WTC11 (cell line): ENCODE measurements around the gene ARHGAP4. TPM values are rescaled to one million over a fixed set of nuclear protein-coding genes. Genes with fewer than 3 reads are reported as not detected.

Experiments used
- ATAC-seq: fragments of 200-7000 bp; cut with Tn5 transposase; 2 replicates; pipeline ENCODE4 v1.10.0; 2021; ENCODE audit warnings: mild to moderate bottlenecking, moderate library complexity
- CTCF ChIA-PET: fragments of 300-600 bp; sonication (Branson Sonifier 250); formaldehyde crosslinking; loops from one replicate; lab custom pipeline; 2021; ENCODE audit warnings: antibody characterized with exemption; lab: Charles Lee
- POLR2A ChIA-PET: fragments of 350-600 bp; sonication (Branson Sonifier 250); formaldehyde crosslinking; loops from one replicate; lab custom pipeline; 2021; ENCODE audit warnings: antibody characterized with exemption; lab: Charles Lee
- DNase-seq: peaks from one replicate; pipeline ENCODE4 v3.0.0; 2021; ENCODE audit warnings: low spot score
- H3K27ac Mint-ChIP-seq: 2 replicates; pipeline ENCODE4 v1.8.0; 2021; ENCODE audit warnings: mixed read lengths
- H3K27me3 Mint-ChIP-seq: 2 replicates; pipeline ENCODE4 v1.8.0; 2021; ENCODE audit warnings: low read depth, mild to moderate bottlenecking, moderate library complexity, mixed read lengths
- H3K36me3 Mint-ChIP-seq: 2 replicates; pipeline ENCODE4 v1.8.0; 2021; ENCODE audit warnings: mixed read lengths
- H3K4me1 Mint-ChIP-seq: 2 replicates; pipeline ENCODE4 v1.8.0; 2022; ENCODE audit warnings: mixed read lengths
- H3K4me3 Mint-ChIP-seq: 2 replicates; pipeline ENCODE4 v1.8.0; 2021; ENCODE audit warnings: mild to moderate bottlenecking, moderate library complexity, mixed read lengths
- H3K9me3 Mint-ChIP-seq: 2 replicates; pipeline ENCODE4 v1.8.0; 2021; ENCODE audit warnings: mixed read lengths
- AFF4 ChIP-seq: sonication (generic); formaldehyde crosslinking; IDR thresholded peaks from 2 replicates; pipeline ENCODE4 v1.8.1; 2023; ENCODE audit warnings: mild to moderate bottlenecking, missing genetic modification reagents, borderline replicate concordance
- ARID4B ChIP-seq: sonication (generic); formaldehyde crosslinking; IDR thresholded peaks from 2 replicates; pipeline ENCODE4 v1.8.0; 2023; ENCODE audit warnings: missing genetic modification reagents, mild to moderate bottlenecking, borderline replicate concordance
- CDX4 ChIP-seq: fragments of 250-450 bp; sonication (Bioruptor Pico); IDR thresholded peaks from 2 replicates; pipeline ENCODE4 v1.9.0; 2021; ENCODE audit warnings: moderate library complexity, mild to moderate bottlenecking, inconsistent platforms, borderline replicate concordance
- E2F1 ChIP-seq: sonication (generic); formaldehyde crosslinking; IDR thresholded peaks from 2 replicates; pipeline ENCODE4 v1.8.0; 2022; ENCODE audit warnings: mild to moderate bottlenecking, missing genetic modification reagents
- ERG ChIP-seq: fragments of 250-450 bp; sonication (Bioruptor Pico); IDR thresholded peaks from 2 replicates; pipeline ENCODE4 v1.8.0; 2021; ENCODE audit warnings: mild to moderate bottlenecking
- ESRRA ChIP-seq: sonication (generic); formaldehyde crosslinking; IDR thresholded peaks from 2 replicates; pipeline ENCODE4 v1.8.1; 2022; ENCODE audit warnings: mild to moderate bottlenecking, missing genetic modification reagents, borderline replicate concordance
- GABPB1 ChIP-seq: sonication (generic); formaldehyde crosslinking; IDR thresholded peaks from 2 replicates; pipeline ENCODE4 v1.8.1; 2023; ENCODE audit warnings: mild to moderate bottlenecking, missing genetic modification reagents
- NFATC4 ChIP-seq: fragments of 250-450 bp; sonication (Bioruptor Pico); IDR thresholded peaks from 2 replicates; pipeline ENCODE4 v1.9.0; 2021; ENCODE audit warnings: mild to moderate bottlenecking
- NFE2L1 ChIP-seq: sonication (generic); formaldehyde crosslinking; IDR thresholded peaks from 2 replicates; pipeline ENCODE4 v1.8.1; 2023; ENCODE audit warnings: missing genetic modification reagents
- SMAD3 ChIP-seq: sonication (generic); formaldehyde crosslinking; IDR thresholded peaks from 2 replicates; pipeline ENCODE4 v1.8.0; 2022; ENCODE audit warnings: missing genetic modification reagents, mild to moderate bottlenecking, borderline replicate concordance
- SMAD4 ChIP-seq: sonication (generic); formaldehyde crosslinking; IDR thresholded peaks from 2 replicates; pipeline ENCODE4 v1.8.0; 2022; ENCODE audit warnings: mild to moderate bottlenecking, missing genetic modification reagents
- SOX15 ChIP-seq: fragments of 250-450 bp; sonication (Bioruptor Pico); IDR thresholded peaks from 2 replicates; pipeline ENCODE4 v1.9.0; 2021; ENCODE audit warnings: mild to moderate bottlenecking
- TEAD1 ChIP-seq: sonication (generic); formaldehyde crosslinking; IDR thresholded peaks from 2 replicates; pipeline ENCODE4 v1.8.0; 2022; ENCODE audit warnings: mild to moderate bottlenecking, missing genetic modification reagents
- TEAD4 ChIP-seq: sonication (generic); formaldehyde crosslinking; IDR thresholded peaks from 2 replicates; pipeline ENCODE4 v1.8.0; 2022; ENCODE audit warnings: mild to moderate bottlenecking, missing genetic modification reagents
- USF2 ChIP-seq: sonication (generic); formaldehyde crosslinking; IDR thresholded peaks from 2 replicates; pipeline ENCODE4 v1.8.1; 2023; ENCODE audit warnings: mild to moderate bottlenecking, missing genetic modification reagents, moderate library complexity
- ZNF219 ChIP-seq: sonication (generic); formaldehyde crosslinking; IDR thresholded peaks from 2 replicates; pipeline ENCODE4 v1.8.0; 2023; ENCODE audit warnings: missing genetic modification reagents, mild to moderate bottlenecking, borderline replicate concordance
- ZNF232 ChIP-seq: sonication (generic); formaldehyde crosslinking; IDR thresholded peaks from 2 replicates; pipeline ENCODE4 v1.8.0; 2022; ENCODE audit warnings: mild to moderate bottlenecking, missing genetic modification reagents
- ZNF281 ChIP-seq: sonication (generic); formaldehyde crosslinking; IDR thresholded peaks from 2 replicates; pipeline ENCODE4 v1.8.0; 2023; ENCODE audit warnings: mild to moderate bottlenecking, missing genetic modification reagents
- total RNA-seq: library from RNA; stranded (reverse); gene quantifications from 3 replicates; pipeline ENCODE4 v1.2.3, GENCODE V29; 2021

Gene ARHGAP4
- total RNA-seq, 1 experiment from 2014 or later: 52.1 TPM

- TF ChIP-seq ZNF281 (CRISPR knock-in tag): no peak
- no peak for TF ChIP-seq ARID4B (CRISPR knock-in tag)
- TF ChIP-seq ERG (CRISPR knock-in tag): no peak
- TF ChIP-seq, all 79 proteins: peak for 0
Measured at GRCh38 chrX:153867671-153868070, 58.4 kb downstream of the ARHGAP4 start (continued).

GRCh38 chrX:153867139-153867538 lies 58.9 kb downstream of the ARHGAP4 start:
- Mint-ChIP-seq H3K4me3 (no peak overlapping the region), H3K27me3 (no peaks in the 10 kb centered on the region), H3K9me3 (no peaks in the 10 kb centered on the region), H3K4me1 (peaks cover 9% of the 10 kb centered on the region; the same call in 1 of the 2 replicates), H3K27ac (no peak overlapping the region), H3K36me3 (peaks cover 7% of the 10 kb centered on the region)
- no peak for ATAC-seq
- DNase-seq: no peak
- CTCF ChIA-PET: no interaction called here
- POLR2A ChIA-PET: no interaction called here
- no peak for TF ChIP-seq SMAD4
- no peak for TF ChIP-seq GABPB1 (CRISPR knock-in tag)
- TF ChIP-seq E2F1 (CRISPR knock-in tag): no peak
- TF ChIP-seq SOX15 (CRISPR knock-in tag): no peak
- no peak for TF ChIP-seq ZNF232
- TF ChIP-seq CDX4 (CRISPR knock-in tag): no peak
- no peak for TF ChIP-seq USF2 (CRISPR knock-in tag)
- TF ChIP-seq NFE2L1: no peak
- no peak for TF ChIP-seq TEAD1 (CRISPR knock-in tag)
- TF ChIP-seq ZNF219 (CRISPR knock-in tag): no peak
- no peak for TF ChIP-seq ESRRA
- no peak for TF ChIP-seq SMAD3 (CRISPR knock-in tag)
- no peak for TF ChIP-seq TEAD4 (CRISPR knock-in tag)
- TF ChIP-seq ZNF281 (CRISPR knock-in tag): no peak
- no peak for TF ChIP-seq AFF4 (CRISPR knock-in tag)
- no peak for TF ChIP-seq NFATC4 (CRISPR knock-in tag)
